Stimulated activated naive CD4-positive, alpha-beta T cell (primary cell): Measurements from ENCODE around the gene MAPK4.

ENCODE experiments used
- DNase-seq, 6 experiments: peaks; one replicate each; lab custom pipeline; 2025; lab: John Stamatoyannopoulos, UW

MAPK4 gene

DNA sequence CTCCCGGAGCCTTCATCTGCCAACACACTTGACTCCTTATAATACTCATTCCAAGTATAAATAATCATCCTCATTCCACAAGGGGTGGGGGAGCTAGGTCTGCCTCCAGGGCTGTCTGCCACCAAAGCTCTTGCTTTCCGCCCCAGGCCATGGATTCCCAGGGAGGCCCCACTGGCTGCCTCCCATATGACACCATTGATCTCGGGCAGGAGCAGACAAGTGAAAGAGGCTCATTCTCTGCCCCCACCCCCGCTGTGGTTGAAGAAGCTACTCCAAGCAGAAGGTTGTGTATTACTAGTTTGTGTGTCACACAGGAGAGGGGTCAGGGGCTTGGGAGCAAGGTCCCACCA is 160.4 kb downstream of the MAPK4 start:
- no peak for DNase-seq

DNA sequence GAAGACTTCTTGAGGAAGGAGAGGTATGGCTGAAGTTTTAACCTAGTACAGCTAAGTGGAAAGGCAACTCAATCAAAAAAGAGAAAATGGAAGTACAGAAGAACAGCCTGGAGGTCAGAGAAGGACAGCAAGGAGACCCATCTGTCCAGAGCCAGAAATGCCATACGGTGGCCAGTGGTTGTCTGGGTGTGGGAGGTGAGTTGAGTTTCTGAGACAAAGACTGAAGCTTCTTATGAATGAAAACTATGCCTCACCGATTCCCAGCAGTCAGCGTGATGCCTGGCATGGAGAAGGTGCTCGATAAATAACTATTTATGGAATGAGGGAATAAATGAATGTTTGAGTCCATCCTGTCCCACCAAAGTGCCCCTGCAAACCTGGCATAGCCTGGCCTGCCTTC is 161.1 kb downstream of the MAPK4 start:
- DNase-seq: no peak

DNA sequence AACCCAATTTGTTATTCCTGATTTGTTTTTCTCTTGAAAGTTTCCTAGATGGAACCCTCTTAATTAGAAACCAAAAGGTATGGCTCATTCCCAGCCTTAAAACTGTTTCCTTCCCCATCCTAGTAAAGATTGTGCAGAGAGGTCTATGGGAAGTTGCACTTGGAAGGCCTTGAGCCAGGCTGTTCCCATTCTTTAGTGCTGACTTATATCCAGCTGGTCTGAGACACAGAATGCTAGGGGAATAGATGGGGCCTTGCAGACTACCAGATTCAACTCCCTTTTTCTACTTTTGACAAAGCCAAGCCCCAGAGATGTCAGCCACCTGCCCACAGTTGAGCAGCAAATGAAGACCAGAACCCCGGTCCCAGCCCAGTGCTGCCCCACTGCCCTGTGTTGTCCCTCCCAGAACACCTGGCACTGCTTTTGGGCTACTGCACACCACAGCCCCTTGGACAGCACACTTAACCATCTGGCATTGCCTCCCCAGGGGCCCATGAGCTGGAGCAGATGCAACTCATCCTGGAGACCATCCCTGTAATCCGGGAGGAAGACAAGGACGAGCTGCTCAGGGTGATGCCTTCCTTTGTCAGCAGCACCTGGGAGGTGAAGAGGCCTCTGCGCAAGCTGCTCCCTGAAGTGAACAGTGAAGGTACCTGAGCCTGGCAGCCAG is 161.7 kb downstream of the MAPK4 start:
- DNase-seq: no peak

DNA sequence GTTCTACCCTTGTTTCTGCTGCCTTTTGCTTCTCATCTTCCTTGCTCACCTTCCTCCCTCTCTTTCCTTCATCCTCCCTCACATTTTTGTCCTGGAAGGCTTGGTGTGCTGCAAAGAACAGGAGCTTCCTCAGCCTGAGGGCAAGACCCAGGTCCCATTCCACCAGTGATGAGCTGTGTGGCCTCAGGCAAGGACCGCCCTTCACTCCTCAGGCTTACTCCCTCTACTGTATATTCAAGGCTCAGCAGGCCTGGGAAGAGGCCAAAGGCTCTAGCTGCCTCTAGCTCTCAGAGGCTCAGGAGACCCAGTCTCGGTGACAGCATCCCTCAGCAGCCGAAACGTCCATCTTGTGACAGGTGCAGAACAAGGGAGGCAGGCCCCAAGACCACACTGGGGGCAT is 162.4 kb downstream of the MAPK4 start:
- no peak for DNase-seq

DNA sequence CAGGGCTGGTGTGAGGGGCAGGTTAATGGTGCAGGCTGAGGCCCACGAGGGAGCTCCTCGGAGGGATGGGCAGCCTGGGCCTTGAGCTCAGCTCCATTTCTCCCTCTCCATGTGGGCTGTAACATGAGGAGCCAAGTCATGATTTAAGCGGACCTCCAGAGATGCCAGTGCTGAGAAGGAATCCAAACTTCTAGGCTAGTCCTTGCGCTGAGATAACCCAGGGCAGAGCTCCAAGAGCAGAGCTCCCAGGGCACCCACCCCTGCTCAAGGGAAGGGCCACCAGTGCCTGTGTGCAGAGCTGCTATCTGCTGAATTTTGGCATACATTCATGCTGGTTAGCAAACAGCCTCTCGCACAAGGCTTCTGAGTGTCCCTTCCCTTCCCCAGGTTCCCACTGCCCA is 164.9 kb downstream of the MAPK4 start:
- no peak for DNase-seq

DNA sequence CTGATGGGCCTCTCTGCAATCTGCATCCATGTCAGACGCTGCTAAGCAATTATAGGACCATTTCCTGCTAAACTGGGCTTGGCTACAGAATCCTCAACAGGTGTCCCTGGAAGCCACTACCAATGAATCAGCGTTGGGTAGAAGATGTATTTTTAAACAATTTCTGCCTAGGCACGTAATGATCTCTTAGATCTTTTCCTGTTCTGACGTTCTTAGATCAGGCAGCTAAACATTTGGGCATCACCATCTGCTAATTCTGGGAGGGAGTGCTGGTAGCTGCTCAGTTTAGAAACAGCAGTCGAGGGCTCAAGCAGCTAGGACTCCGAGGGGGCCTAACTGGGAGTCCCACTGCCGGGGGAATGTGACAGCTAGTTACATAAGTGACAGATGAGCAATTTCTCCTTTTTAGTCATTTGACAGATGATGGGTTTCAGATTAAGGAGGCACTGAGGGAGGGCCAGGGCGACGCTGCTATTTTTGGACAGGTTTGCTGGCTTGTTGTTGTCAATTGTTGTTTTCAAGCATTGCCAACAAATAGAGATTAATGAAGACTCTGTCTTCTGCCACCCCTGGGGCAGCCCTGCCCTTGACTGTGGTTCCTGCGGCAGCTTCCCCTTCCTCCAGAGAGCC is 167.2 kb downstream of the MAPK4 start:
- no peak for DNase-seq

DNA sequence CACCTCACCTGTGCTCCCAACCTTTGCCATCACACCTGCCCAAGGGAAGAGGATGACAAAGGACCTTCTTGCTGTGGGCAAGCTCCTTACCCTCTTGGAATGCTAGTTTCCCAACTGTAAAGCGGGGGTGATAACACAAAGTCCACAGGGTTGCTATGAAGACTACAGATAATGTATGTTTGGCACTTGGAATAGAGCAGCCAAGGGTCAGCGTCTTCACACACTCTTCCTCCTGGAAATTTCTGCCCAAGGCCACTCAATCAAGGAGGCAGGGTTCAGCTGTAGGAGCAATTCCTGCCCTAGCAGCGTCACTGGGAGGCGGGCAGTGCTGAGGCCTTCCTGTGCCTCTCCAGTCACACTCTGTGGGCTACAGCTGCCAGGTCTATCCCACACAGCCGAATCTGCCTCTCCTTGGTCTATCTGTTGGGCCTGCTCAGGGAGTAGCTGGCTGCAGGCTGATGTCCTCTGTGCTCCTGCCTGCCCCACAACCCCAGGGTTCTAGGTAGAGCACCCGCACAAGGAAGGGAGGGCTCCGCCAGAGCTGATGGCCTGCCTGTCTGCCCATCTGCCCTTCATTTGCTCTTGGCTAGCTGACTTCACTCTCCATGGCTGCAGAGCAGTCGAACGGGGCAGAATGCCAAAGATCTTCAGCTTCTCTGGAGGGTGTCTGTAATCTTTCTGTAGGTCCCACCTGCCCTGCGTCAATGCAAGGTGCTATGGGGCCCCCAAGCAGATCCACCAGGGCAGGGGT is 168.0 kb downstream of the MAPK4 start:
- DNase-seq: no peak

DNA sequence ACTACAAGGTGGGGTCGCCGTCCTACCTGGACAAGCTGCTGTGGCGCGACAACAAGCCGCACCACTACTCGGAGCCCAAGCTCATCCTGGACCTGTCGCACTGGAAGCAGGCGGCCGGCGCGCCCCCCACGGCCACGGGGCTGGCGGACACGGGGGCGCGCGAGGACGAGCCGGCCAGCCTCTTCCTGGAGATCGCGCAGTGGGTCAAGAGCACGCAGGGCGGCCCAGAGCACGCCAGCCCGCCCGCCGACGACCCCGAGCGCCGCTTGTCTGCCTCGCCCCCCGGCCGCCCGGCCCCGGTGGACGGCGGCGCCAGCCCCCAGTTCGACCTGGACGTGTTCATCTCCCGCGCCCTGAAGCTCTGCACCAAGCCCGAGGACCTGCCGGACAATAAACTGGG is 169.5 kb downstream of the MAPK4 start:
- DNase-seq: no peak

DNA sequence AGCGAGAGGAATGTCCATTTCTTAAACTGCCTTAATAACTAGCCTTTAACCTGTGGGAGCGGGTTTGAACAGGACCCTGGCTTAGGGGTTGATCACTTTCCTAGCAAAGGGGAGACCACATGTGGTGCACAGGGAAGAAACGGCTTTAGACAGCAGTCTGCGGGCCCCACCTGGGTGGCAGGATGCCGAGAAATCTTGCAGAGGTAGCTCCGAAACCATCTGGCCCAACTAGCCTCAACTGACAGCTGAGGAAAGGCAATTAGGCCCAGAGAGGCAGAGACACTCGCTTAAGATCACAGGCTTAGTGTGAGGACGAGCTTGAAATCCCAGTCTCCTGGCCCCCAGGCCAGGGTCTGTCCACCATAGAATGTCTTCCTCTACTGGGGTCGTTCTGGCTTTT is 170.1 kb downstream of the MAPK4 start:
- DNase-seq: no peak

DNA sequence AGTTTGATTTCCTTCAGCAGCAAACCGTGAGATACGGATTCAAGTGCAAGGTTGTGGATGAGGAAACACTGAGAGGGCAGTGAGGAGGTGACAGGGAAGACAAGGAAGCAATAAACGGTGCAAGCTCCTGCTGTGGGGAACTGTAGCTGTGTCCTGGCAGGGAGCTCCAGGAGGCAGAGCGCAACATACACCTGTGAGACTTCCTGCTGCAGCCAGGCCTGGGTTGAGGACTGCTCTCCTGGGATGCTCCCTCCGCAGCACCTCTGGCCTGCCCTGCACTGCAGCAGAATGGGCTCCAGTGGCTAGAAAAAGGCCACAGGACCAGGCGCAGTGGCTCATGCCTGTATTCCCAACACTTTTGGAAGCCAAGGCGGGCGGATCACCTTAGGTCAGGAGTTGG is 174.5 kb downstream of the MAPK4 start:
- no peak for DNase-seq

DNA sequence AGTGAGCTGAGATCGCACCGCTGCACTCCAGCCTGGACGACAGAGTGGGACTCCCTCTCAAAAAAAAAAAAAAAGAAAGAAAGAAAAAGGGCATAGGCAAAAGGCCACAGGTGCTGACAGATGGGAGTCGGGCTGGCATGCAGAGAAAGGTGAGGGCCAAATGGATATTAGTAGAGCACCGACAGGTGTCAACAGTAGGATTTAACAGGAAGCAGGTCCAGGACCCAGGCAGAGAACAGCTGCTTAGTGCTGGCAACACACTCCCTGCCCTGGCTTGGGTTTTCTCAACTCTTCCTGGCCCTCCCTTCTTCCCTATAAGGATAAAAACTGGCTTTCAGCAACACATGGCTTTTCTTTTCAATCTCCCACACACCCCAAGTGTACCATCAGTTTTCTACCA is 175.0 kb downstream of the MAPK4 start:
- no peak for DNase-seq

DNA sequence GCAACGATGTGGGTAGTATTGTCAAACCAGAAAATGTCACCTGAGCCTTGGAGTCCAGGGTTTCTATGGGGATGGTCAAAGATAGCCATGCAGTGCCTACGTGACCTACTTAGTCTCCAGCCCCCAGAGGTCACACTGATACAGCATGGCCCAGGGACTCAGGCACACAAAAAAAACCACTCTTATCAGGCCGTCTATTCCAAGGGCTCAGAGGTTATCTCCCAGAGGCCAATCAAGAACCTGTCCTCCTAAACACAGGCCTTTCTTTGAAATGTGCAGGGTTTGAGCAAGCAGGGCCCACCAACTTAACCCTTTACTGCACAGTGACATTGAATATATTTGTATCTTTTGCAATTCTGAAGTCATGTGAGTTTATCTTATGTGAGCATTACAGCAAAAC is 177.2 kb downstream of the MAPK4 start:
- DNase-seq: no peak

DNA sequence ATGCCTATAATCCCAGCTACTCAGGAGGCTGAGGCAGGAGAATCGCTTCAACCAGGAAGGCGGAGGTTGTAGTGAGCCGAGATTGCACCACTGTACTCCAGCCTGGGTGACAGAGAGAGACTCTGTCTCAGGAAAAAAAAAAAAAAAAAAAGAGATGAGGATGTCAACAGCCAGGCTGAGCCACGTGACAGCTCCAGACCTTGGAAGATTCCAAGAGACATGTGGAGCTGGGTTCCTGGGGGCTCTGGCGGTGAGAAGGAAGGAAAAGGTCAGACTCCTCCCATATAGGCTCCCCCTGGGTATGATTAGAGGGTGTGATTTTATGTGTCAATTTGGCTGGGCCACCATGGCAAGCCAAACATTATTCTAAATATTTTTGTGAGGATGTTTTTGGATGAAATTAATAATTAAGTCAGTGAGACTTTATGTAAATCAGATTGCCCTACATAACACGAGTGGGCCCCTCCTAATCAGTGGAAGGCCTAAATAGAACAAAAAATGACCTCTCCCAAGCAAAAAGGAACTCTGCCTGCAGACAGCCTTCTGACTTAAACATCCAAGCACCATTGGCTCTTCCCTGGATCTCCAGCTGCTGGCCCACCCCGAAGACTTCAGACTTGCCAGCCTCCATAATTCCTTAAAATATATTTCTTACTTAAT is 178.3 kb downstream of the MAPK4 start:
- no peak for DNase-seq

DNA sequence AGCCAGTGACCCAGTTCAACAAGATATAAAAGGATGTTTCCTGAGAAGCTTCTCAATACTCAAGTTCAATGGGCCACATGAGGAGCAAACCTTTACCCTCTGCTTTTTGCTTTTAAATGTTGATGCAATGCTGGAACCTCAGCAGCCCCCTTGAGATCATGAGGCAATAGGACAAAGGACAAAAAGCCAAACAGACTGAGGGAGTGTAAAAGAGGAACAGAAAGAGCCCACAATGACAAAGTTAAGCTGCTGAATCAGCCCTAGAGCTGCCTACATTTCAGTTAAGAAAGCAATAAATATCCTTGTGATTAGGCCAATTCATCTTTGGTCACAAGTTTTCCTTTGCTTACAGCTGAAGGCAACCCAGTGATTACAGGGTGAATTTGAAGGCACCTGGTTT is 183.1 kb downstream of the MAPK4 start:
- DNase-seq: no peak

DNA sequence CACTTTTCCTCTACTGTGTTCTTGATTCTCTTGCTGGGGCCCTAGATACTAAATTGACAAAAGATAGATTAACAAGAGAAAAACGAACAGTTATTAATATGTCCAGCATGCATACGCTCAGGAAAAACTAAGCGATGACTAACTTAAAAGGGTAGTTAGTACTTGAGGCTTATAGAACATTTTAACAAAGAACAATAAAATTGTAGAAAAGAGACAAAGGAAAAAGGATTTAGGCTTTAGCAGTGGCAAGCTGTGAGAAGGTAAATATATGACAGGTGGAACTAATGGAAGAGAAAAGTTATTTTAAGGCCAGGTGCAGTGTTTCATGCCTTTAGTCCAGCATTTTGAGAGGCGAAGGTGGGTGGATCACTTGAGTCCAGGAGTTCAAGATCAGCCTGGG is 184.4 kb downstream of the MAPK4 start:
- no peak for DNase-seq

DNA sequence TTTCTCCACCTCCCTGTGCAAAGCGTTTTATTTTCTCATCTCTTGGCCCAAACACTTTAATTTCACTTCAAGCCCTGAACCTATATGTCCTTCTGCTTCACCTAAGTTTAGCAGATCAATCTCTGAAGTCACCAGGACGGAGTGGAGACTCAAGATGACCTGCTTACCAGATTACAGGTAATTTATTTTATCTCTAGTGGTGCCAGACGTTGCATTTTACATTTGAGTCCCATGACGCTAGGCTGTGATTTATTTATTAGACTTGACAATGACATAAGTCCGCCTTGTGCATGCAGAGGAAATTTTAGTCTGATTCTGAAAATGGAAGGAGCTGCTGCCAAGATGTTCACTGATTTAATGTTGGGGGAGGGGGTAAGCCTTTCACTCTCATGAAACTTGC is 186.1 kb downstream of the MAPK4 start:
- DNase-seq: no peak

DNA sequence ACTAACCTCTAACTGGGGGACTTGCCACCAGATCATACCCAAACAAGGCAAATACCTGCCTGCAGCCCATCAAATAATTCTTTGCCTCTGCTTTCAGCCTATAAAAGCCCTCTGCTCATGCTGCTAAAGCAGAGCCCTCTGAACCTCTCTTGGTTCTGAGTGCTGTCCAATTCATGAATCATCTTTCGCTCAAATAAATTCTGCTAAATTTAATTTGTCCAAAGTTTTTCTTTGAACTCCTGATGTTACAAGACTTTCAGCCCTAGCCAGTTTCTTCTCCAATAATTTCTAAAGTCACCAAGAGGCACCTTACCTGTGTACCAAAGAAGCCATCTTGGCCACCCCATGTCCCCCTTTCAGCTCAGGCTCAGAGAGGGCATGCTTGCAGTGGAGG is 188.0 kb downstream of the MAPK4 start:
- DNase-seq: no peak

DNA sequence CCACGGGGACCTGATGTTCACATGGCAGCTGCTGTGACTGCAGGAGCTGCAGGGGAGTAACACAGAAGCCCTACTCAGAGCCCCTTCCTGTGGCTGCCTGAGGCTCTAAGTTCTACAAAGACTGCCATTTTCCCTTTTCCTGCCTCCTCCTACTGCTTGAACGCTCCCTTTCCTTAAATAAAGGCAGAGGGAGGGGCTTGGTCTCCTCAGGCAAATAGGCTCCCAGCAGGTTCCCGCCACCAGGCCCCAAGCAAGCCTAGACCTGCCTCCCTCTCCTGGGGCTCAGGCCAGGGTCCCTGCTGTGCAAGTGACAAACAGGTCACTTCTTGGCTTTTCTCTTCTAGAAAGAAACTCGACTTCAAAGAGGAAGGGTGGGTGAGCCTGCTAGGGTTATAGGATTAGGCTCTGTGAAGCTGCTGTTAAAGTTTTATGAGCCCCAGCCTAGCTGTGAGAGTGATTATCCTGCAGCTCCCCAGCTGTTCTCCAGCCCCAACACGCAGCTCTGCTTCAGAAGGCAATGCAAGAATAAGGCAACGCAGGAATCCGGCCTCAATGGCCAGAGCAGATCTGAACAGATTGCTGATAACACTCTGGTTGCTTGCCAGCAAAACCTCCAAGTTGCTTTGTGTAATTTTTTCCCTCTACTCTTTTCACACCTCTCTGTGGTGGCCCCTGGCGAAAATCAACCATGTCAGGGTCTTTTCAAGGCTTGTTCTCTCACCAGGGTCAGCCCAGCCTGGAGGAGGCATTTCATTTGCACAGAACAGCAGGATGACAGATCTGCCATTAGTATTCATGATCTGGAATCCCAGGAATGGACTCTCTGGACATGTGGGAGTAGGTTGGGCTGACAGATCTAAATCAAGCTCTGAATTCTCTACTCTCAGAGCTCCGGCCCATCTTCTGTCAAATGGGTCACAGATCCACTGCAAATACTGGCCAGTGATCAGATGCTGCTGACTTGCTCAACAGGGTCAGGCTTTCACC is 188.6 kb downstream of the MAPK4 start:
- DNase-seq: no peak

DNA sequence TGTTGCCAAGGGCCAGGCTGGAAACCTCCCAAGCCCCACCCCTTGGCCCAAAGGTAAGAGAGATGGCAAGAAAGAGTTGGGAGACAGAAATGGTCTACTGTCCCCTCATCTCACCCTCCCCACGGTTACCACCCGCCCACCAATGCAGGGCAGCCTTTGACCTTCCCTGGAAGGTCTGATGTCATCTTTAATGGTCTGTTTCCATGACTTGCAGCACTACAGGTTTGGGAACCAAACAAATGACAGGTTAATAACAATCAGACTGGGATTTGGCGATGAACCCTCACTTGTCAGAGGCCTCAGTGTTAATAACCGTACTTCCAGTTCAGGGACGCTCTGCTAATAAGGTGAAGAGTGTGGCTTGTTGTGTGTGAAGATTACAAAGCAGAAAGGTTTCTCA is 189.5 kb downstream of the MAPK4 start:
- no peak for DNase-seq

DNA sequence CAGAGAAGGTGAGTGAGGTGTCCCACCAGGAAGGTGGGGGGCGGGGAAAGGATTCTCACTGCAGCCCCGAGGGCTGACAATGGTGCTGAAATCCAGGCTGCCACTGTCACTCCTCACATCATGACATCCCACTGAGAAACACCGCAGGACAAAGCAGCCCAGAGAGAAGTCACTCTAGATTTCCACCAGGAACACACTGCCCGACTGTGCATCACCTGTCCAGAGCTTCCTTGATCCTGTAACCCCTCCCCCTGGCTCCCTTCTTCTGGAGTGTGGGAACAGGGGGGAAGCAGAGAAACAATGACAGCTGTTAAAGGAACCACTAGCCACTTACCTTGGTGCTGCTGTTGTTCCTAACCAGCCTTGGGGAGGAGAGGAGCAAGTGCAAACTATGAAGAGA is 190.1 kb downstream of the MAPK4 start:
- no peak for DNase-seq

DNA sequence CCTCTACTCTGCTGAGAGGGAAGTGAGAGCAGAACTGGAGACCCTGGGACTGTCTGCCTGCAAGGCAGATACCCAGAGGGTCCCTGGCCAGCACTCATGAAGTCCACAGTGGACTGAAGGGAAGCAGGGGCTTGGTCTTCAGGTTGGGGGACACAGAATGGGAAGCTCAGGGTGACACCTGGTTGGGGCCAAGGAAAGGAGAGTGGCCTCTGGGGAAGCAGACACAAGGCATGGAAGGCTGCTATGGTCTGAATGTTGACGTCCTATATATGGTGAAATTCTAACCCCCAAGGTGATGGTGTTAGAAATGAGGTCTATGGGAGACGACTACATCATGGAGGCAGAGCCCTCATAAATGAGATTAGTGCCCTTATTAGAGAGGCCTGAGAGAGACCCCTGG is 190.7 kb downstream of the MAPK4 start:
- no peak for DNase-seq

DNA sequence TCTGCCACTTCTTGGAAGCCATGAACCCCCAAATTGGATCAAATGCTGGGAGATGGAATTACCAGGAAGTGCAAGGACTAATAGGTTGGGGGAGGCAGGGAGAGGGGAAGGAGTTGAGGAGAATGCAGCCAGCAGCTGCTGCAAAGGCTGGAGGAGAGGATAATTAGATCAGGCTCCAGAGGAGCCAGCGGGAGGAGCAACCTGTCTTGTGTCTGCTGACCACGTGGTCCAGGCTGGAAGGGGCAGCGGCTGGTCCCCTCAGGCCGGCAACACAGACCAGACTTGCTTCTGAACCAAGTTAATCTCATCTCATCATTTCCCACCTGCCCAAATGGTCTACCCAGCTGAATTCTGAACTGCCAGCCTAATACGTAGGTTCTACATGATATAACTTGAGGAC is 191.6 kb downstream of the MAPK4 start:
- no peak for DNase-seq
